ENCODE results near the gene PRDM11.

The PRDM11 gene

GRCh38 chr11:45146072-45147016 is at the start of gene PRDM11:
Gene PRDM11, plus strand, starts transcription at chr11:45146639. Its CDS starts 35,128 bp downstream, at chr11:45181767.
- H3K4me3 Mint-ChIP-seq, result peak within 1 kb of the TSS; percentile 82
- H3K9me3 Mint-ChIP-seq, result peaks cover 10% of the 10 kb centered on the region
- peaks cover 12% of the 10 kb centered on the region for H3K4me1 Mint-ChIP-seq (ENCODE audit: low read depth)
- H3K27me3 Mint-ChIP-seq (ENCODE audit: low read depth), result peaks cover 46% of the 10 kb centered on the region
- peak within 1 kb of the TSS; percentile 73 for H3K27ac Mint-ChIP-seq
- DNase-seq (ENCODE audit: low spot score), result peak; percentile 57
- H3K36me3 Mint-ChIP-seq (ENCODE audit: low read depth), result peaks cover 1% of the 10 kb centered on the region

DNA sequence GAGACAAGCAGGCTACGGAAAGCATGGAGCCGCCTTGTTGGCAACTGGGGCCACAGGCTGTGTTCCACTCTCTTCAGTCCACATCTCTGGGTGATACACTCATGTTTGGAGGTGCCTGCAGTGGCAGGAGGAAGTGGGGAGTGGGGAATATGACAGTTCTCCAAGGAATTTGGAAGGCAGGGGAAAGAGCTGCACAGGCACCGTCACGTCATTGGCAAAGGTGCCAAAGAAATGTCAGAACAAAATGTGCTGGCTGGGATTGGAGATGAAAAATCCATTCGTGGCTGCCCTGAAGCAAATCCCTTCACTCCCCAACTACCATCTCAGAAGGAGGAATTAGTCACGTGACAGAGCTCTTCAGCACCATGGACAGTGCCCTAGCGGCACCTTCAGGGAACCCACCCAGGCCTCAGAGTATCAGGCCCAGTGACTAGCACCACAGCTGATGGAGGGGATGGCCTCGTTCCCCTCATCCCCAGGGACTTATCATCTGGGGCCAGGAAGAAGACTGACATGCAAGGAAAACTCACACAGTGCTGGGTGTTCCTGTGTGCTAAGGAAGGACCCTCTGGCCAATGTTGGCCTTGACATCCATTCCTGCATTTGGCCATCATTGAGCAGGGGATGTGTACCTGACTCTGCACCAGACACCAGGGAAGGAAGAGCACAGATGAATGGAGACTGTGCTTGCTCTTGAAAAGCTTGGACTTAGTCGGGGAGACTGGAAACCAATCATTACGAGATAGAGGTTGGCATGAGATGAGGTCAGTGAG is 48.5 kb upstream of the PRDM11 start:
- Mint-ChIP-seq H3K4me1 (ENCODE audit: low read depth) (peaks cover 10% of the 10 kb centered on the region), H3K27me3 (ENCODE audit: low read depth) (peaks cover 14% of the 10 kb centered on the region), H3K36me3 (ENCODE audit: low read depth) (no peaks in the 10 kb centered on the region), H3K9me3 (no peaks in the 10 kb centered on the region), H3K27ac (no peak overlapping the region), H3K4me3 (no peak overlapping the region)
- DNase-seq (ENCODE audit: low spot score), result peak; percentile 17

DNA sequence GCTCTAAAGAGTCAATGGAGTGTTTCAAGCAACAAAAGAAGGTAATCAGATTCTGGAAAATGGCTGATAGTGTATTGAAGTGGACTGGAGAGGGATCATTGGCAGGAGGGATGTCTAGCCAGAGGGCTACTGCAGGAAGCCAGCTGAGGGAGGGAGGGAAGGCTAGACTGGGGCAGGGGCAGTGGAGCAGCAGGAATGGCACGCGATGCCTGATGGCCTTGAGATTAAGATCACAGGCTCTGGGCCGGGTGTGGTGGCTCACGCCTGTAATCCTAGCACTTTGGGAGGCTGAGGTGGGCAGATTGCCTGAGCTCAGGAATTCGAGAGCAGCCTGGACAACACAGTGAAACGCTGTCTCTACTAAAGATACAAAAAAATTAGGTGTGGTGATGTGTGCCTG is 47.5 kb upstream of the PRDM11 start:
- Mint-ChIP-seq H3K27me3 (ENCODE audit: low read depth) (peaks cover 12% of the 10 kb centered on the region), H3K27ac (no peak overlapping the region), H3K9me3 (no peaks in the 10 kb centered on the region), H3K4me3 (no peak overlapping the region), H3K4me1 (ENCODE audit: low read depth) (peaks cover 6% of the 10 kb centered on the region), H3K36me3 (ENCODE audit: low read depth) (no peaks in the 10 kb centered on the region)
- no peak for DNase-seq (ENCODE audit: low spot score)

GRCh38 chr11:45100339-45100738 is 46.1 kb upstream of the PRDM11 start:
- Mint-ChIP-seq H3K27ac (no peak overlapping the region), H3K4me1 (ENCODE audit: low read depth) (peaks cover 6% of the 10 kb centered on the region), H3K9me3 (no peaks in the 10 kb centered on the region), H3K4me3 (no peak overlapping the region), H3K27me3 (ENCODE audit: low read depth) (peaks cover 12% of the 10 kb centered on the region), H3K36me3 (ENCODE audit: low read depth) (no peaks in the 10 kb centered on the region)
- DNase-seq (ENCODE audit: low spot score), result no peak

GRCh38 chr11:45102361-45102809 is 44.1 kb upstream of the PRDM11 start:
- Mint-ChIP-seq H3K4me3 (peak overlapping the region; percentile 8), H3K4me1 (ENCODE audit: low read depth) (peaks cover 6% of the 10 kb centered on the region), H3K27ac (no peak overlapping the region), H3K36me3 (ENCODE audit: low read depth) (no peaks in the 10 kb centered on the region), H3K9me3 (no peaks in the 10 kb centered on the region), H3K27me3 (ENCODE audit: low read depth) (peaks cover 9% of the 10 kb centered on the region)
- no peak for DNase-seq (ENCODE audit: low spot score)

- DNase-seq (ENCODE audit: low spot score), result peak; percentile 51
- H3K4me1 Mint-ChIP-seq (ENCODE audit: low read depth), result peaks cover 6% of the 10 kb centered on the region
- H3K4me3 Mint-ChIP-seq, result peak overlapping the region; percentile 61
- H3K36me3 Mint-ChIP-seq (ENCODE audit: low read depth), result no peaks in the 10 kb centered on the region
- H3K27me3 Mint-ChIP-seq (ENCODE audit: low read depth), result peaks cover 9% of the 10 kb centered on the region
- H3K27ac Mint-ChIP-seq, result peak overlapping the region; percentile 0
- H3K9me3 Mint-ChIP-seq, result no peaks in the 10 kb centered on the region
These were observed 43.4 kb upstream of the PRDM11 start for GRCh38 chr11:45102810-45103621.

DNA sequence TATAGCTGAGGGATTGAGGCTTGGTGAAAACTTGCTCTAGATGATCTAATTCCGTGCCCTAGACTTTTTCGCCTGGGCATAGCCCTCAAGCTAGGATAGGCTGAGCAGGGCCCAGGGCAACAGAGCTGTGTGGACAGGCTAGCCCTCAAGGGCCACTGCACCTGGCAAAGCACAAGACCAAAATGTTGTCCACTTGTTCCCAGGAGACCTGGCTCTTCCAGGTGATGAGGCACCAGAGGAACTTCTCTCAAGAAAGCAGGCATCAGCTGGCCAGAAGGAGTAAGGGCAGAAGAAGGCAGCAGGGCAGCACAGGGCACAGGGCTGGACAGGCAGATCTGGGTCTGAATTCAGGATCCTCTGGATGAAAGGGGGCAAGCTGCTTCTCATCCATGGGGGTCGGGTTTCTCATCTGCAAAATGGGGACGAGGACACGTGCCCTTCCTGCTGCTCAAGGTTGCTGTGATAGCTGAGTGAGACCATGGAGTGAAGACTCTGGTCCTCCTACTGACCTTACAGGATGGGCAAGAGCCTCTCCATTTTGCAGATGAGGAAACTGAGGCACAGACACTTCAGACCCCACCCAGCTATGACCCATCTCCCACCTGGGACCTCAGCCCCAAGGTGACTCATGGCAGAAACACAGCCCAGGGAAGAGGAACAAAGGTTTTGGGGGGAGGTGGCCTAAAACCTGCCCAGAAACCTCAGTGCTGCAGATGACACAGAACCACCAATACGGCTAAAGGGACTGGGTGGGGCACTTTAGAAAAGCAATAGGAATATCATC is 42.2 kb upstream of the PRDM11 start:
- peaks cover 9% of the 10 kb centered on the region for H3K27me3 Mint-ChIP-seq (ENCODE audit: low read depth)
- H3K4me3 Mint-ChIP-seq, result no peak overlapping the region
- peaks cover 6% of the 10 kb centered on the region for H3K4me1 Mint-ChIP-seq (ENCODE audit: low read depth)
- no peaks in the 10 kb centered on the region for H3K9me3 Mint-ChIP-seq
- no peak overlapping the region for H3K27ac Mint-ChIP-seq
- DNase-seq (ENCODE audit: low spot score), result no peak
- H3K36me3 Mint-ChIP-seq (ENCODE audit: low read depth), result no peaks in the 10 kb centered on the region

- Mint-ChIP-seq H3K27ac (no peak overlapping the region), H3K9me3 (no peaks in the 10 kb centered on the region), H3K36me3 (ENCODE audit: low read depth) (no peaks in the 10 kb centered on the region), H3K4me1 (ENCODE audit: low read depth) (peaks cover 6% of the 10 kb centered on the region), H3K27me3 (ENCODE audit: low read depth) (peaks cover 8% of the 10 kb centered on the region), H3K4me3 (no peak overlapping the region)
- DNase-seq (ENCODE audit: low spot score), result no peak
These were observed 41.7 kb upstream of the PRDM11 start for GRCh38 chr11:45104790-45105084.

DNA sequence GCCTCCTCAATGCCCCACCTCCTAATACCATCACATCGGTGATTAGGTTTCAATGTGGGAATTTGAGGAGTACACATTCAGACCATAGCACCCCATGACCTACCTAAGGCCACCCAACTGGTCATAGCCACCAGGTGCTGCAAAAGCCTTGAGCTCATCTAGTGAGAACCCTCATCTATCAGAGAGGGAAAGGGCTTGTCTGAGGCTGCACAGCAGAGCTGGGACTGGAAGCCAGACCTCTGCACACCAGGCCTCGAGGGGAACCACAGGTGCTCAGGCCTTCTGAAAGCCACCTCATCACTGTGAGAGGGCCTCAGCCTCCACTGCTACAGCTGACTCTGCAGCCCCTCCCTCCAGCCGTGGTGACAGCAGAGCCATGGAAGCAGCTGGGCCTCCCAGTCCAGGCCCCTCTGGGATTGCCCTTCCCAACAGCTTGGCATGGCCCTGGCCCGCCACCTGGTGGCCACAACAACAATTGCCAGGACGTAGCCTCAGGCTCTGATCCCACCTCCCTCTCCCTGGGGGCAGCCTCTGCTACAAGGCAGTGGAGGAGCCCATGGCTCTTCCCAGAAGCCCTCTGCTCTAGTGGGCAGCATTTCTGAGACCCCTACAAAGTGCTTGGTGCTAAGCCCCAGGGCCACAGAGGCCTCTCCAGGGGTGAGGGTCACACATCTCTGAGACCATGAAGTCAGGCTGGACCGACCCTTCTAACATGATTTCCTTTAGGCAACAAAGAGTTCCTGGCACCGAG is 41.0 kb upstream of the PRDM11 start:
- Mint-ChIP-seq H3K36me3 (ENCODE audit: low read depth) (no peaks in the 10 kb centered on the region), H3K4me1 (ENCODE audit: low read depth) (peaks cover 6% of the 10 kb centered on the region), H3K9me3 (no peaks in the 10 kb centered on the region), H3K27me3 (ENCODE audit: low read depth) (peaks cover 3% of the 10 kb centered on the region), H3K27ac (no peak overlapping the region), H3K4me3 (no peak overlapping the region)
- DNase-seq (ENCODE audit: low spot score), result peak; percentile 33

DNA sequence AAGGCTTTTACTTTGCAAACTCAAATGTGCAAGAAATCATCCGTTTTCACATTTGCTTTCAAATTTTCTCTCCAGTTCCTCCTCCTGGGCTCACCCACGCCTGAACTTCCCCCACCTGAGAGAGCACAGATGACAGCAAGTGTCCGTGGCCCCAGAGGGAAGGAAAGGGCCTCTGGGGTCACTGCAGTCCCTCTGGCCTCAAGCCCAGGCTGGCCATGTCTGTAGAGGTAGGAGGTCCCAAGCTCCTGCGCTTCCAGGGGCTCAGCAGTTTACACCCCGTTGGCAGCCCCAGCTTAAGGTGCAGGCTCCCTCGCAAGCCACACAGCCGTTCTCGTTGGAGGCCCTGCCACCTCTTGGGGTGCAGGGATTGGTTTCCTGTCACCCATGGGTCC is 40.5 kb upstream of the PRDM11 start:
- peaks cover 6% of the 10 kb centered on the region for H3K4me1 Mint-ChIP-seq (ENCODE audit: low read depth)

GRCh38 chr11:45106440-45106839 is 40.0 kb upstream of the PRDM11 start:
- no peaks in the 10 kb centered on the region for H3K27me3 Mint-ChIP-seq (ENCODE audit: low read depth)
- H3K4me3 Mint-ChIP-seq, result no peak overlapping the region
- H3K4me1 Mint-ChIP-seq (ENCODE audit: low read depth), result peaks cover 6% of the 10 kb centered on the region
- no peak for DNase-seq (ENCODE audit: low spot score)
- no peak overlapping the region for H3K27ac Mint-ChIP-seq
- no peaks in the 10 kb centered on the region for H3K36me3 Mint-ChIP-seq (ENCODE audit: low read depth)
- H3K9me3 Mint-ChIP-seq, result no peaks in the 10 kb centered on the region

More for the DNA sequence above, 40.5 kb upstream of the PRDM11 start:
- Mint-ChIP-seq H3K27ac (no peak overlapping the region), H3K36me3 (ENCODE audit: low read depth) (no peaks in the 10 kb centered on the region), H3K9me3 (no peaks in the 10 kb centered on the region), H3K4me3 (no peak overlapping the region), H3K27me3 (ENCODE audit: low read depth) (no peaks in the 10 kb centered on the region)
- DNase-seq (ENCODE audit: low spot score), result no peak

- no peaks in the 10 kb centered on the region for H3K9me3 Mint-ChIP-seq
- peaks cover 6% of the 10 kb centered on the region for H3K4me1 Mint-ChIP-seq (ENCODE audit: low read depth)
- H3K36me3 Mint-ChIP-seq (ENCODE audit: low read depth), result no peaks in the 10 kb centered on the region
- DNase-seq (ENCODE audit: low spot score), result no peak
- H3K27me3 Mint-ChIP-seq (ENCODE audit: low read depth), result no peaks in the 10 kb centered on the region
- no peak overlapping the region for H3K27ac Mint-ChIP-seq
- no peak overlapping the region for H3K4me3 Mint-ChIP-seq
These were observed 39.4 kb upstream of the PRDM11 start for GRCh38 chr11:45107029-45107428.
